ENCODE results near the gene NRXN3. TPM values are rescaled to one million over a fixed set of nuclear protein-coding genes. Genes with fewer than 3 reads are reported as not detected.
A peak's percentile ranks its signal among the peaks of the same experiment; 100 is the strongest.

The NRXN3 gene
- total RNA-seq, 1 donor from 2014 or later, result 38.1 TPM

DNA sequence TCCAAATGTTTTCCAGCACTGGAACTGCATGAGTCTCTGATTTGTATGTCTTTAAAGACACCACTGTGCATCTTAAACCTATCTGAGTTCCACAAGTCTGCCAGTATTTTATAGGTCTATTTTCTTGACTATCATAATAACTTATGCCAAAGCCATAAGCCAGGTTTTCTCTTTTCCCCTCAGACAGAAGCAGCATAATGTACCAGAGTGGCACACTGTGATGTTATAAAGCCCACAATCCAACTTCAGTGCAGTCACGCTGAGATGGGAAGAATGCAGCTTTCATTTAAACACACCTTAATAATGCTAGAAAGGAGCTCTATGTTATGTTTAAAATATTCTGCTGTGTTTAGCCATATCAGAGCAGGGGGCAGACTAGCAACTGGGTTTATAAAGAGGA, 1117.8 kb downstream of the NRXN3 start:
- ATAC-seq, result no peak
- intact Hi-C loops (cut with DNase I), result no loop called here
- DNase-seq (ENCODE audit: low spot score), result no peak

DNA sequence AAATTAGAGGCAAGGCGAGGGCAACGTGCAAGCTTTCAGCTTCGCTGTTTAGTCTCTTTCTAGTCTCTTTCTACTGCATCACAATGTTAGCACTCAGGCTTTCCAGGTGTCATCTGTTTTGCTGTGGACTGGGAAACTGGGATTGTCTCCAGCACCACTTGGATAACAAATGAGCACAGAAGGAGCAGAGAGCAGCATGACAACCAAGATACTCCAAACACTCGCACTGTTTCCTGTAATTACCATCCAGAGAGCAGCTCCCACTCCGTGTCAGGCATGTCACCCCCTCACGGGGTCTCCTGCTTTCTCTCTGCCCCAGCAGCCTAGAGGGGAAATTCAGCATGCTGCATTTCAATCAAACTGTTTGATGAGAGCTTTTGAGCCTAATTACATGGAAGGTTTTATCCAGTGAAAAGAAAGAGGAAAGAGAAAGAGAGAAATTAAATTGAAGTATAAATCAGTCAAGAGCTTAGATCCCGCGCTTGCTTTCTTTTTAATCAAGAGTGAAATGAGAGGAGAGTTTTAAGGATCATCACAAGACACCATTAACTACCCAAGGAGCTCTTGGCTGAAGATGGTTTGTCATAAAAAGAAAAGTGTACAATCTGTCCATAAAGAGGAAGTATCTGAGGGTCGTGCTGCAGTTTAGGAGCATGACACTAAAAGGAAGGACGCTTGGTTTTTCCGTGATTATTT, 1123.5 kb downstream of the NRXN3 start:
- DNase-seq (ENCODE audit: low spot score) (no peak), ATAC-seq (no peak)
- intact Hi-C loops (cut with DNase I), result no loop called here

DNA sequence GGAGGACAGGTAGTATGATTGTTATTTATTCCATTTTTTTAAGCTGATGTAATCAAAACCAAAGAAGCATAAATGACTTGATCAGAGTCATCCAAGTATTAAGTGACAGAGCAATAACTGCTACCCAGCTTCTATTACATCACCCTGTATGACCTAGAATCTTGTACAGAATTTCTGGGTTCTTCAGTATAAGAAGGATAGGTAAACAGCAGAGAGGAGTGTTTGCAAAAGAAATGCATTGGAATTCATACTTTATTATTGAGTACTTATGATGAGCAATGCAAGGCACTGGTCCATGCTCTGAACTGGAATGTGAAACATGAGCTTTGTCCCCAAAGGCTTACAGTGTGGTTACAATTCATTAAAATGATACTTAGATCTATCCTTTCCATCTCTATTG, 1124.3 kb downstream of the NRXN3 start:
- ATAC-seq, result no peak
- no peak for DNase-seq (ENCODE audit: low spot score)
- intact Hi-C loops (cut with DNase I), result no loop called here

DNA sequence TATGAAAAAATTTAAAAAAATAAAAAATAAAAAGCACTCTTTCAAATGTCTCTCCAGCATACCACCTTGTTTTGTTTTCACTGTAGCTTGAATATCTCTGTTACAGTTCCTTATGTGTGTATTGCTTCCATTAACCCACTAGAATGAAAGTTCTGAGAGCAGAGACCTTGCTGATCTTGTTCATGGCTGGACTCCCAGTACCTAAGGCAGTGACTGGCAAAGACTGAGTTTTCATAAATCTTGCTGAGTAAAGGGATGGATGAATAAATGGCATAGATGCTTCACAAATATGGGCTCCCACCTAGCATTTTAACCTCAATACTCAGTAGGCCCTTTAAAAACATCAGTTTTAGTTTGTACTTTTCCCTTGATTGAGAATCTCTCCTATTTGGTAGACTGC, 1125.2 kb downstream of the NRXN3 start:
- intact Hi-C loops (cut with DNase I), result no loop called here
- DNase-seq (ENCODE audit: low spot score) (no peak), ATAC-seq (no peak)

DNA sequence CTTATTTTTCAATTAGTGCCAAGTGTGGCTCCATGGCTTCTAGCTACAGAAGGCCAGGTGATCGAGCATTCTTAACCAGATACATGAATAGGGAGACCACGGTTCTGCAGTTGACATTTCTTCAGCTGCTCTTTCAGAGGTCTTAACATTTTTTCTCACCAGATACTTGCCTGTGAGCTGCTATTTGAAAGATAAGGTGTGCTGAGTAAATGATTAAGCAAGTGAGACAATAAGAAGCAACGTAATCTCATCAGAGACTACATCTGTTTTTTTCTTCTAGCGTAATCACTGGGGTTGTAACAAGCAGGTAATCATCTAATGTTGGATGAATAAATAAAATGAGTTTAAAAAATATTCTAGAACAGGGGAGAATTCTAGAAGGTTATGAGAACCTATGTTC, 1128.2 kb downstream of the NRXN3 start:
- DNase-seq (ENCODE audit: low spot score) (no peak), ATAC-seq (no peak)
- intact Hi-C loops (cut with DNase I), result no loop called here

DNA sequence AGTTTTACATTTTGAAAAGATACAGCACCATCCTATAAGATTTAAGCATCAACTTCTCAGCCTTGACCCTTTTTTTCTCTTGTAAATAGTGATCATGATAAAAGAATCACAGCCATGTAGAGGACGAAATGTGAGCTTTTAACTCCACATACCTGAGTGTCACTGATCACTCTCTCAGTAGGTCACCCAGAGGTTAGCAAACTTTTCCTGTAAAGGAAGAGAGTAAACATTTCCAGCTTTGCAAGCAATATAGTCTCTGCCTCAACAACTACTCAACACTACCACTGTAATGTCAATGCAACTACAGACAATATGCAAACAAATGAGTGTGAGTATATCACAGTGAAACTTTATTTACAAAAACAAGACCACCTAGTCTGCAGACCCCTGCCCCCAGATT, 1129.0 kb downstream of the NRXN3 start:
- DNase-seq (ENCODE audit: low spot score) (no peak), ATAC-seq (no peak)
- intact Hi-C loops (cut with DNase I), result no loop called here

DNA sequence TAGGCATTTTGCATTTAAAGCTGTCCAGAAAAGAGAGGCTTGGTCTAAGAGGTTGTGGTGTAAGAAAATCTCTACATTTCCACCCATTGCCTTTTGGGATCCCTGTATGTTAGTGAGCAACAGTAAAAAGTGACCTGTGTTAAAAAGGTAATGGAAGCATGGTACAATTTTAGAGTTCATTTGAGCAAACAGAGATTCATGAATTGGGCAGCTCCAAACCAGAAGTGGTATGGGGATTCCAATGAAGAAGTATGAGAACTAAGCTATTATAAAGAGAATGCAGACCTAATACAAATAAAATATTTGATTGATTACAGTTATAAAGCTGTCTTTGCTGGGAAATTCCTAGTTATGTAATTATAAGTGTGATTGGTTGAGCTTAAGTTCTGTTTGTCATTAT, 1134.1 kb downstream of the NRXN3 start:
- no peak for ATAC-seq
- DNase-seq (ENCODE audit: low spot score), result no peak
- intact Hi-C loops (cut with DNase I), result no loop called here

DNA sequence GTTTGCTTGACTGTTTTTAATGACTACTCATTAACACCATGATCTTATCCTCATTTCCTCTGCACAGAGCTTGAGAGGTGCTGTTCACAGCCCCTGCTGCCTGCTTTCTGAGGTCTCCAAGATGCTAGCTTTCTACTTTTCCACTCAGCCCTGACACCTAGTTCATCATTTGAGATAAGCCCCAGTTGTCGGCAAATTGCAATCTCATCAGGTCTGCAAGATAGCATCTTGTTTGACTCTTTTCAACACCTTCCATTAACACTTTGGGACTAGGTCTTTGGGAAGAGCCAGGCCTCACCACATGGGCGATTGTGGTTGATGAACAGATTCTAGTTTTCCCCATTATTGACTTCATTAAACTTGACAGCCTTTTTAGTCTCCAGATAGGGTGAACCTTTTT, 1136.4 kb downstream of the NRXN3 start:
- no peak for DNase-seq (ENCODE audit: low spot score)
- ATAC-seq, result no peak
- intact Hi-C loops (cut with DNase I), result no loop called here

DNA sequence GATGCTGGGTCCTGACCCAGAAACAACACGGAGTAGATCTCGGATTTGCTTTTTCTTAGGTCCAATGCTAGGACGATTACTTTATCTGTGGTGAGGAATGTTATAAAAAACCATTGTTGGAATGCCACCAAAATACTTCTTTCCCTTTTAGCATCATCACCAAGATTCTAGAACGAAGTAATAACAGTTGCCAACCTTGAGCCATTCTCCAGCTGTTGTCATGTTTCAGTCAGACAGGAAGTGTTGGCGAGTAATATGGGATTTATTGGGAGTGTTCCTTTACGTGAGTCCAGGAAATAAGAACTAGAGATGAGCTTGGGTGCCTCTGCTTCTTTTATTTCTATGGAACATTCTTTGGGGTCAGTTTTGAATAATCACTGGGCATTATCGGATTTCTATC, 1148.2 kb downstream of the NRXN3 start:
- DNase-seq (ENCODE audit: low spot score) (no peak), ATAC-seq (no peak)
- intact Hi-C loops (cut with DNase I), result no loop called here

DNA sequence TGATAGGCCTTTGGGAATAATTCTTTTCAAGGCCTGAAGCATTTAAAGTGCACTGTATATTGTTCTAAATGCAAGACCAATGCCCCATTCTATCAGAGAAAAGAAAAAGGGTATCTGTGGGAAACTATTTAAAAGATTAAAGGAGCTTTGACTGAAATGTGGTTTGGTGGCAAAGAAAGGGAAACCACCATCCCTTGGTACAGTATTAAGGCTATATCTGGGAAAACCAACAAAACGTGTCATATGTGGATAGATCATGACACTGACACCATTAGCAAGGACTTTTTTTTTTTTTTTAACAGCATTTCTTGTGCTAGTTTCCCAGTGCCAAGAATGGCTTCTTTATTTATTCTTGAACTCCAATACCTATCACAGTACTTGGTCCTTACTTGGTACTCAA, 1150.4 kb downstream of the NRXN3 start:
- ATAC-seq (no peak), DNase-seq (ENCODE audit: low spot score) (no peak)
- intact Hi-C loops (cut with DNase I), result no loop called here

DNA sequence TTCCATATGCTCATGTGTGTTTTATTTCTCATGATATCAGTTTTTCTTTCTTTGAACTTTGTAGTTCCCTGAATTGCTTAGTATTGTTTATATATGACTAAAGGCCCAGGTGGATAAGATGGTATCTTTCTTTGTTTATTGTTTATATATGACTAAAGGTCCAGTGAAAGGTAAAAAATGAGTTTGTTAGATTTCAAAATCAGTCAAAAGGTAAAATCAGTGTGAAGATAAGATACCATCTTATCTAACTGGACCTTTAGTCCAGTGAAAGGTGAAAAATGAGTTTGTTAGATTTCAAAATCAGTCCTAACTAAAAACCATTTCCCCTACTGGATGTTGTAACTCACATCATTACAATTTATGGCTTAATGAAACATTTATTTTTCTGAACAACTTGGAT, 1150.9 kb downstream of the NRXN3 start:
- intact Hi-C loops (cut with DNase I), result no loop called here
- ATAC-seq (no peak), DNase-seq (ENCODE audit: low spot score) (no peak)

DNA sequence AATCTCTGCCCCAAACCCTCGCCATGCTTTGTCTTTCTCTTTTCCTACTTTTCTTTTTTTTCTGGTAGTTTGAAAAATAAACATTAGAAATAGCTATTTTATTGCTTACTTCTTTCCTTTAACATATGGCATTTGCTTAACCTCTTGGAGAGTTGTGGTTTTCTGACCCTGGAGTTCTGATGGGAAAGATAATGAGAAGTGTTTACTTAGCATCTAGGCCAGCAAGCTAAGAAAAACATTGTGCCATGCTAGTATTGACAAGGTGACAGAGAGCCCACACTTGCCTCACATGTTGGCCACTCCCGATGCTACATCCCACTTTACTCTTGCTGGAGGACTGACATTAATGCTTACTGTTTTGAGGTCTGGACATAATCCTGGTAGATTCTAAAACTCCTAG, 1154.9 kb downstream of the NRXN3 start:
- intact Hi-C loops (cut with DNase I), result no loop called here
- DNase-seq (ENCODE audit: low spot score), result no peak
- ATAC-seq, result no peak

DNA sequence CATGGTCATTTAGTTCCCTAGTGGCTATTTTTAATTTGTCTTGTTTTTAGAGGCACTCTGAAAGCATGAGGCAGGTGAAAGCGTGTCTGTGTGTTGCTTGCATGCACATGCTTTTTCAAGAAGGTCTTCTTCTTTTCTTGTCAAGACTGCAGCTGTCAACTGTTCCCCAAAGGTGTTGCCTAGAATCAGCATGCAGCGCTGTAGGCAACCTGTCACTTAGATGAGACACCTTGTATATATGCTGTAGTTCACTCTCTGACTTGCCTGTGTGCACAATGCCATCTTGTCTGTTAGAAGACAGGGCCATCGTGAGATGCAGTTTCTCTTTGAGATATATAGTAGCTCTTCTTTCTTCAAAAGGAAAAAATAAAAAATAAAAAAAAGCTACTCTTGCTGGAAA, 1155.4 kb downstream of the NRXN3 start:
- intact Hi-C loops (cut with DNase I), result no loop called here
- no peak for DNase-seq (ENCODE audit: low spot score)
- ATAC-seq, result no peak

DNA sequence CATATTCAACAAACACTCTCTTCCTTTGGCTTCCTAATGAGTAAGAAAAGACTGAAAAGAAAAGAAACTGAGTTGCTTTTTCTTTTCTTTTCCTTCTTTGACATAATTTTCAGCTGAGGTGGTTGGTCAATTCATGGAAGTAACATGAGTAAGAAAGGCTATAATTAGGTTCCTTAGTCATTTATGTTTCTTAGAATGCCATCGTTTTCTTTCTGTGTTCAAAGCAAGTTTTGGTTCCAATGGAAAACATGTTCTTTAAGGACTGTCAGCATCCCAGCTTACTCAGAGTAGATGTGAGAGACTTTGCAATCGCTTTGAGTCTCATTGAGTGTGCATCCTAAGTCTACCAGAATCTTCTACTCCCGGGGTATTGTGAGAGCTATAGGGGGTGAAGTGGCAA, 1158.7 kb downstream of the NRXN3 start:
- intact Hi-C loops (cut with DNase I), result no loop called here
- ATAC-seq (no peak), DNase-seq (ENCODE audit: low spot score) (no peak)

DNA sequence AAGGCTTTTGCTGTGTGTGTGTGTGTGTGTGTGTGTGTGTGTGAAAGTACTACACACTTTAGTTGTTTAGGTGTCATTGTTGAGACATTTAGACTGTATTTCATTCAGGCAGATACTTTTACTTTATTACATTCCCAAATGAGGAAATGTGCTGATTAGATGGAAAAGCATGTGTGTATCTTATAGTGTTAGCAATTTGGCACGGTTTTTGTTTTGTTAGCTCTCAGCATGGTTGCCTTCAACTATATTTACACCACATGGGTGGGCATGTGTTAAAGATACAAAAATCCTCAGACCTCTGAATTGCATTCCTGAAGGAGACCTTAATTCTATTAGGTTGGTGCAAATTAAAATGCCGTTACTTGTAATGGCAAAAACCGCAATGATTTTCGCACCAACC, 1161.7 kb downstream of the NRXN3 start:
- ATAC-seq, result no peak
- DNase-seq (ENCODE audit: low spot score), result no peak
- intact Hi-C loops (cut with DNase I), result no loop called here

DNA sequence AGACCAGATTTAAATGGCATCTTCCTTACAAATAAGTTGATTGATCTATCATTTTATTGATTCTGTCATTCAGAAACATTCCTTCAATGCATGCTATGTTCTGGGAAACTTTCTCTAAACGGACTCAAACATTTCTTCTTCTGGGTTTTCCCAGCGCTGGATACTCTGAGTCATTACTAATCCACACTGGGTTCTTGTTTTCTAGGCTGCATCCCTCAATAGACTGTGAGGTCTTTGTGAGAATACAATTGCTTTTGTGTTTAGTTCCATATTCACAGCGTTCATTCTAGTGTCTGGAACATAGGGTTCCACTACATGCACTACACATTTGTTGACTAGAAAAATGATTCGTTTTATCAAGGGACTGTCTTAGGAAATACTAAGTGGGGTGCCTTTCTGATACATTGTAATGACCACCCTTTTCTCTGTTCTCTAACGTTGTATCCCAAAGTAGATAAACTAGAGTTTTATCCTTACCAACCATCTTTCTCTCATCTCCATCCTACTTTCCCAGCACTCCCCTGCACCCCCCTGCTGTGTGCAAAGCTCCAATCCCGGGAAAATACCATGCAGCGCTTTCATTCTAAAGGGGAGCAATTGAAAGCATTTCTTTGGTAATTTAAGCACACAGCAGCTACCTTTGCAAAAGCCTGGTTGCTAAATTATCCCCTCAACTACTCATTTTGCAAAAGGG, 1162.5 kb downstream of the NRXN3 start:
- peak; percentile 85 for ATAC-seq
- intact Hi-C loops (cut with DNase I), result no loop called here
- DNase-seq (ENCODE audit: low spot score), result no peak

DNA sequence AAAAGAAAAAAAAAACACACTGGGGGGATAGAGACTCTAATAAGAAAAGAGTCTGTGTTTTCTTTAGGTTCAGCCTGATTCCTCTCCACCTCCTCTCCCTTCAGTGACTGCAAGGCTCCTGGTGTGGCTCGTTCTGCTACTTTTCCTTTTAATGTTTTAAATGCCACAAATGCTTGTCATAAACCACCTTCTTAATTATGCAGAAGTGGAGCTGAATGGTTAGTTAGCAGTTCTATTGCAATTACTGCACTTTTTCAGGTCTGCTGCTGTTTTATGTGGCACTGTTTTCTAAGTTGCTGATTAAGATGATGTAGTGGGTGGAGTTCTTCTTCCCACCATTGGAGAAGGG, 1163.0 kb downstream of the NRXN3 start:
- intact Hi-C loops (cut with DNase I), result no loop called here
- ATAC-seq (no peak), DNase-seq (ENCODE audit: low spot score) (no peak)

DNA sequence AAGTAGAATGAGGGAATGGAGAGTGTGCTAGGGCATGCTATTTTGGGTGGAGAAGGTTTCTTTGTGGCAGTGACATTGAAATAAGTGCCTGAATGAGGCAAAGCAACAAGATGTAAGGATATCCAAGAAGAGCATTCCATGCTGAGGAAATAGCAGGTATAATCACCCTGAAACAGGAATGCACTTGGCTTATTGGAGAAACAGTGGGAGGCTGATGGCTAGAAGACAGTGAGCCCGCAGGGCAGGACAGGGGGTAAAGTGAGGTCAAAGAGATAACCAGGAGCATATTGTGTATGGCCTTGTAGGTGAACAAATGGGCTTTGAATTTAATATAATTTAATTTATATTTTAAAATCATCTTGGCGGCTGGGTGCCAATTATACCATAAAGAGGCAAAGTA, 1164.1 kb downstream of the NRXN3 start:
- intact Hi-C loops (cut with DNase I), result no loop called here
- DNase-seq (ENCODE audit: low spot score), result no peak
- ATAC-seq, result no peak

DNA sequence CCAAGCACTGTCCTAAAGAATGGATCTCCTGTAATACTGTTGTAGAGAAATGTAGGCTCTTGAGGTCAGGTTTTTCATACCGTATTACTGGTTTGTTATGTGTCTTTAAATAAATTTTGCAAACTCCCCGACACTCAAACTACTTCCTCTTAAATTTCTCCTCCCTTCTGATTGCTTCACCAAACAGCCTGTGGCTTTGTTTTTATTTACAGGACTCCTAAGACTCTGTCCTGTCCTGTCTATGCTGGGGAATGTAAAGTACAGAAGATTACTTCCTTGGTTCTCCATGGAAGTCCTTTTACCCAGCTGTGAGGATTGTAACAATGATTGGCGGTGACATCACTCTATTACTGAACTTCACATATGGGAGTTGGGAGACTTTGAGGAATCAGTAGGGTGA, 1167.6 kb downstream of the NRXN3 start:
- ATAC-seq, result no peak
- intact Hi-C loops (cut with DNase I), result no loop called here
- DNase-seq (ENCODE audit: low spot score), result no peak

DNA sequence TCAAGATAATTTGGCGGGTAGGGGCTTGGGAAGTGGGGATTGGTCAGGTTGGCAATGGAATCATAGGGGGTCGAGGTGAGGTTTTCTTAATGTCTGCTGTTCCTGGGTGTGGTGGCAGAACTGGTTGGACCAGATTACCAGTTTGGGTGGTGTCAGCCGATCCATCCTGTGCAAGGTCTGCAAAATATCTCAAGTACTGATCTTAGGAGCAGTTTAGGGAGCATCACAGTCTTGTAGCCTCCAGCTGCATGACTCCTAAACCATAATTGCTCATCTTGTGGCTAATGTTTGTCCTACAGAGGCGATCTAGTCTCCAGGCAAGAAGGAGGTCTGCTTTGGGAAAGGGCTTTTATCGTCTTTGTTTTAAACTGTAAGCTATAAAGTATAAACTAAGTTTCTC, 1172.8 kb downstream of the NRXN3 start:
- ATAC-seq (no peak), DNase-seq (ENCODE audit: low spot score) (no peak)
- intact Hi-C loops (cut with DNase I), result no loop called here

DNA sequence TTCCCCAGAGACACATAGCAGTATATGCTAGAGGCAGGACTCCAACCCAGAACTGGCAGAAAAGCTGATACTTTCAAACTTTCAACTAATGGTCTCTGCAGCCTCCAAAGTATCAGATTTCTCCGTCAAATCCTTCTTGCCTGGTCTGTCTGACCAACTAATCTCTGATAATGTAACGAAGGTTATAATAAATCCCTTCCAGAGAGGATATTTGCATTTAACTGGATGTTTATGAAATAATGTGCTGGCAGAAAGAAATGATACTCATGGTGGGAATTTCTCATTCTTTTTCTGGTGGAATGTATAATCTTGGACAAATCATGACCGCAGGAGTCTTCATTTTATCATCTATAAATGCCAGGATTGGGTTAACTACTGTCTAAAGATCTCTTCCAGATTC, 1180.8 kb downstream of the NRXN3 start:
- no peak for DNase-seq (ENCODE audit: low spot score)
- intact Hi-C loops (cut with DNase I), result no loop called here
- no peak for ATAC-seq

Measured in sciatic nerve (tissue), 2 donors.